Measurements from ENCODE around the gene MAB21L4. TPM values are rescaled to one million over a fixed set of nuclear protein-coding genes. Genes with fewer than 3 reads are reported as not detected.

MAB21L4 gene
- total RNA-seq, 1 donor from 2014 or later: 2.1 TPM

DNA sequence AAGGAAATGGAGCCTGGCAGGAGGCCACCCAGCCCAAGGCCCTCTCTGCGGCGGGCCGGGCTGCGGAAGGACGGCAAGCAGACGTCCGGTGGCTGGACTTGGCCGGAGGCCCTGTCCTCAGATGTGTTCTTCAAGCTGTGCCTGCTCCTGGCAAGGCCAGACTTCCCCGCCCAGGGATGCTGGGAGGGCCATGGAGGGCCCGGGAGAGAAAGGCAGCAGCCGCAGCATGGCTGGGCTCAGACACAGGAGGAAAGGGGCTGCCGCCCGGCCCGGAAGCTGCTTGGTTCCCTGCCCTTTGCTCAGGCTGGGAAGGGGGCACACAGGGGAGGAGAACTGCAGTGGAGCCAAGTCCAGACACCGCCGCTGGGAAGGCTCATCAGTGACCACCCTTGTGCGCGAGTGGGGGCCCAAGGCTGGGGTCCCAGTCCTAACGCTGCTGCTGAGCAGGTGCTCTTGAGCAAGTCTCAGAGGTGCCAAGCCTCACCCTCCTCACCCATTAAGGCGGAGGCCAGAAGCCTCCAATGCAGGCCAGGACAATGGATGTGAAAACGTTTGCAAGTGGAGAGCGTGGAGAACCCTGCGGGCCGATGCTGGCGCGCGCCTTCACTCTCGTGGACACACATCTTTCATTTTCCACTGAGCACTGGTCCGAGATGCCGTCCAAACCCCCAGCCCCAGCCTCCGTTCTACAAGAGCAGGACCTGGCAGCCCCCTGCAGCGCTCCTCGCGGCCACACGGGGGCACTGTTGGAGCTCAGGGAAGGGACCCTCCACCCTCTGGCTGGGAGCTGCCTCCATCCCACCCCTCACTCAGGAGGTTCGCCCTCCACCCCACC, 18.1 kb upstream of the MAB21L4 start:
- no peaks in the 10 kb centered on the region for H3K36me3 ChIP-seq (ENCODE audit: control insufficient read depth, insufficient read depth, low read length)
- no peak for DNase-seq (ENCODE audit: low read depth)
- H3K4me3 ChIP-seq (ENCODE audit: low read depth, low read length): no peak overlapping the region
- peaks cover 7% of the 10 kb centered on the region for H3K27me3 ChIP-seq (ENCODE audit: control insufficient read depth, insufficient read depth, low read length)
- TF ChIP-seq, protein P1, sequence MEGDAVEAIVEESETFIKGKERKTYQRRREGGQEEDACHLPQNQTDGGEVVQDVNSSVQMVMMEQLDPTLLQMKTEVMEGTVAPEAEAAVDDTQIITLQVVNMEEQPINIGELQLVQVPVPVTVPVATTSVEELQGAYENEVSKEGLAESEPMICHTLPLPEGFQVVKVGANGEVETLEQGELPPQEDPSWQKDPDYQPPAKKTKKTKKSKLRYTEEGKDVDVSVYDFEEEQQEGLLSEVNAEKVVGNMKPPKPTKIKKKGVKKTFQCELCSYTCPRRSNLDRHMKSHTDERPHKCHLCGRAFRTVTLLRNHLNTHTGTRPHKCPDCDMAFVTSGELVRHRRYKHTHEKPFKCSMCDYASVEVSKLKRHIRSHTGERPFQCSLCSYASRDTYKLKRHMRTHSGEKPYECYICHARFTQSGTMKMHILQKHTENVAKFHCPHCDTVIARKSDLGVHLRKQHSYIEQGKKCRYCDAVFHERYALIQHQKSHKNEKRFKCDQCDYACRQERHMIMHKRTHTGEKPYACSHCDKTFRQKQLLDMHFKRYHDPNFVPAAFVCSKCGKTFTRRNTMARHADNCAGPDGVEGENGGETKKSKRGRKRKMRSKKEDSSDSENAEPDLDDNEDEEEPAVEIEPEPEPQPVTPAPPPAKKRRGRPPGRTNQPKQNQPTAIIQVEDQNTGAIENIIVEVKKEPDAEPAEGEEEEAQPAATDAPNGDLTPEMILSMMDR (IDR thresholded peaks at IDR 0.05; ENCODE audit: insufficient read depth, low read length, poor library complexity, severe bottlenecking): peak; percentile 94

DNA sequence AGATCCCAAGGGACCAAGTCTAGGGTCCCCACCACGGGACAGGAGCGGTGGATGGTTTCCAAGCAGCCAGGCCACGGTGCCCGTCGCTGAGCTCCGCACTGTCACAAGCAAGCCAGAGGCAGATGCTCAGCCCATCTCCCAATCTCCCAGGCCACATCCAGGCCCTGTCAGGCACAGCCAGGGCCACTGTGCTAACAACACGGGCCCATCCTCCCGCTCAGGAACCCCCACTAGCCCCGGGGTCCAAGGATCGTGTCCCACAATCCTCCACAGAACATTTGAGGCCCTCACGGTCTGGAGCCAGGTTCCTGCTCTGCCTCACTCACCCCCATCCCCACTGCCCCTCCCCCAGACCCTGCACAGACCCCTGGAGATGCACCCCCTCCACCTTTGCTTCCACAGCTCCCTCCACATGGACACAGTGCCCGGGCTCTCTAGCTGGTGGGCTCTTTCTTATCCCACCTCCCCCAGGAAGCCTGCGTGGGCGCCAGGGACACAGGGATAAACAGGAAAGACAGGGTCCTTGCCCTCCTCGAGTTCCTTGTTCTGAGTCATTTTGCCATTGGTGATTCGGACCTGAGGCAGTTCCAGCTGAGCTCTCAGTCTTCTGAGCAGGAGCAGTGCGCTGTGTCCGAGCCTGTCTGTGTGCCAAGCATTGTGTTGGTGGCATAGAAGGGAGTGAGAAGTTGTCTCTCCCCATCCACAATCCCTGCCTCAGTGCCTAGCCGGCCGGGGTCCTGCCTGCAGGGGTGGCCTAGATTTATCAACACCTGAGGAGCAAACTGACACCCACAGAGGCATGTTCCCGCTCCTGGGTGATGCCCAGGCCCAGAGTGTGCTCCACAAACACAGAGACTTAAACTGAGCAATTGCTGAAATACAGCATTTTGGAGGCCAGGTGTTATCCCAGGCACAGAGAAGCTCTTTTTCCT, 17.2 kb upstream of the MAB21L4 start:
- no peak for DNase-seq (ENCODE audit: low read depth)
- no peaks in the 10 kb centered on the region for H3K36me3 ChIP-seq (ENCODE audit: control insufficient read depth, insufficient read depth, low read length)
- peaks cover 7% of the 10 kb centered on the region for H3K27me3 ChIP-seq (ENCODE audit: control insufficient read depth, insufficient read depth, low read length)
- H3K4me3 ChIP-seq (ENCODE audit: low read depth, low read length): no peak overlapping the region
- TF ChIP-seq, protein P1 (IDR thresholded peaks at IDR 0.05; ENCODE audit: insufficient read depth, low read length, poor library complexity, severe bottlenecking): no peak

DNA sequence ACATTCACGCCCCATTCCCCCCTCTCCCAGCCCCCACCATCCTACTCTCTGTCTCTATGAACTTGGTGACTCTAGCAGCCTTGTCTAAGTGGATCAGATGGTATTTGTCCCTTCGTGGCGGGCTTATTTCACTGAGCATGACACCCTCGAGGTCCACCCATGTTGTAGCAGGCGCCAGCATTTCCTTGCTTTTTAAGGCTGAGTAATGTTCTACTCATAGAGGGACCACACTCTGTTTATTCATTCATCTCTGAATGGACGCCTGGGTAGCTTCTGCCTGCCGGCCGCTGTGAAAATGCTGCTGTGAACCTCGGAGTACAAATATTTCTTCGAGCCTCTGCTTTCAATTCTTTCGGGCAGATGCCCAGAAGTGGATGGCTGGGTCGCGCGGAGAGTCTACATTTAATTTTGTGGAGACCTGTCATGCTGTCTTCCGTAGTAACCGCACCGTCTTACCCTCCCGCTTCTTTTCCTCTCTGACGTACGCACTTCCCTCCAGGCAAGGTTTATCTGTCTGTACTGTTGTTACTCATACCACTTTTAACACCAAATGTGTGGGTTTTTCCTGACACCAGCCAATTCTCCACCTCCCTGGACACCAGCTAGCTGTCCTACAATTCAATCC, 15.8 kb upstream of the MAB21L4 start:
- H3K27me3 ChIP-seq (ENCODE audit: control insufficient read depth, insufficient read depth, low read length): peaks cover 15% of the 10 kb centered on the region
- DNase-seq (ENCODE audit: low read depth): no peak
- TF ChIP-seq, protein P1 (IDR thresholded peaks at IDR 0.05; ENCODE audit: insufficient read depth, low read length, poor library complexity, severe bottlenecking): no peak
- no peaks in the 10 kb centered on the region for H3K36me3 ChIP-seq (ENCODE audit: control insufficient read depth, insufficient read depth, low read length)
- H3K4me3 ChIP-seq (ENCODE audit: low read depth, low read length): no peak overlapping the region

DNA sequence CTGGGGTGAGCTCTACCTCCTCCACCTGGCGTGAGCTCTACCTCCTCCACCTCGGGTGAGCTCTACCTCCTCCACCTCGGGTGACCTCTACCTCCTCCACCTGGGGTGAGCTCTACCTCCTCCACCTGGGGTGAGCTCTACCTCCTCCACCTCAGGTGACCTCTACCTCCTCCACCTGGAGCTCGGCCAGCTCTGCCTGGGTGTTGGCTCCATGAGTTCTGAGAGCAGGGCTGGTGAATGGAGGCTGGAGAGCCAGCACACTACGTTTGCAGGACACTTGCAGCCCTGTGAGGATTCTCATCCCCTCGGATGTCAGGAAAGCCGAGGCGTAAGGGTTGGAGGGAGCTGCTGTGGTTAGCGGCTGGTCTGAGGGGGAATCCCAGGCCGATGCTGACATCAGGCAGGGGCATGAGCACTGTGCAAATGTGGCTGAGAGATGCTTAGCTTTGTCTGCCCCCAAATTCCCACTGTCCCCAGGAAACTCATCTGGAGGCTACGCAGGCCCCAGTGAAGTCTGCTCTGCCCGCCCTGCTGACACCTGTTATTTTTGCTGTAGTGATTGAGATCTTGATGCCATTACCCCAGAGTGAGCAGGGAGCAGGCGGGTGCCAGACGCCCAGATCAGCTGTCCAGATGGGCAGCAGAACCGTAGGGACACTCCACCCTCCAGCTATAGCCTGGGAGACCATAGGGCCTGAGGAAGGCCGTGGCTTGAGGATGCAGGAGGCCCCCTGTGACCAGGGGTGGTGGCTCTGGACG, 13.4 kb upstream of the MAB21L4 start:
- Histone ChIP-seq H3K4me3 (ENCODE audit: low read depth, low read length) (no peak overlapping the region), H3K27me3 (ENCODE audit: control insufficient read depth, insufficient read depth, low read length) (peaks cover 28% of the 10 kb centered on the region), H3K36me3 (ENCODE audit: control insufficient read depth, insufficient read depth, low read length) (no peaks in the 10 kb centered on the region)
- TF ChIP-seq, protein P1 (IDR thresholded peaks at IDR 0.05; ENCODE audit: insufficient read depth, low read length, poor library complexity, severe bottlenecking): no peak
- DNase-seq (ENCODE audit: low read depth): no peak

DNA sequence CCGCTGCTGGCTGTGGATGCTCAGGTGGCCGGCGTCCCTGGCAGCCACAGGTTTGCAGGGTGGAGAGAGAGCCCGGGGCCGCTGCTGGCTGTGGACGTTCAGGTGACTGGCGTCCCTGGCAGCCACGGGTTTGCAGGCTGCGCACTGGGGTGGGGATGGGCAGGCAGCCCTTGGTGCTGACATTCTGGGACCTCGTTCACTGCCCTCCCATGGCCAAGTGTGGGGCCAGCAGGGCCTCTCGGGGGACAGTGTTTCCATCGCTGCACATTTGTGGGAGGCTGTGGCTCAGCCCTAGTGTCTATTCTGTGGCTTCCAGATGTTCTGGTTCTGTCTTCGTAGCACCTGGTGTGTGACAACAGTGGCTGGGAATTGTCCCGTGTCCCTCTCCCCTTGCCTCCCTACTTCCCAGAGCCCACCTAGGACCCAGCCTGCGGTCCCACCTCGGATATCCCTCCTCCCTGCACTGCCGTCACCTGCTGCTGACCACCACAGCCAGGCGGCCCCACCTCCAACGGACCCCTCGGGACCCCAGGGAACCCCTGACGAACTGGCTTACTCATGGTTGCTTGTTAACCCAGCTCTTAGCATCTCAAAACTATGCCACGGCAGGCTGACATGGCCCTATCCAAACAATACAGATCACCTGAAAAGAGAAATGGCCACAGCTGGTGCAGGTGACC, 11.1 kb upstream of the MAB21L4 start:
- peaks cover 30% of the 10 kb centered on the region for H3K27me3 ChIP-seq (ENCODE audit: control insufficient read depth, insufficient read depth, low read length)
- H3K36me3 ChIP-seq (ENCODE audit: control insufficient read depth, insufficient read depth, low read length): no peaks in the 10 kb centered on the region
- TF ChIP-seq, protein P1 (IDR thresholded peaks at IDR 0.05; ENCODE audit: insufficient read depth, low read length, poor library complexity, severe bottlenecking): no peak
- no peak for DNase-seq (ENCODE audit: low read depth)
- H3K4me3 ChIP-seq (ENCODE audit: low read depth, low read length): no peak overlapping the region
